ENCODE data around the gene OR2H2.
A peak's percentile ranks its signal among the peaks of the same experiment; 100 is the strongest.

Gene OR2H2

GRCh38 chr6:29584821-29585220 lies at the start of gene OR2H2:
Gene OR2H2 (plus strand): TSS chr6:29585121. CDS start chr6:29587945, 2,824 bp downstream.
- no peak for DNase-seq

GRCh38 chr6:29537714-29538403 lies 47.1 kb upstream of the OR2H2 start:
- no peak for DNase-seq

- DNase-seq: no peak
These were observed 37.3 kb upstream of the OR2H2 start for GRCh38 chr6:29547573-29547972.

- peak; percentile 39 to 86 for DNase-seq
These were observed 32.3 kb upstream of the OR2H2 start for GRCh38 chr6:29552512-29553051.

GRCh38 chr6:29553268-29554057 lies 31.5 kb upstream of the OR2H2 start:
- peak; percentile 47 to 55 for DNase-seq

GRCh38 chr6:29554764-29555163 lies 30.2 kb upstream of the OR2H2 start:
- DNase-seq: peak in 1 of 2 donors; percentile 6

- DNase-seq: no peak
These were observed 27.6 kb upstream of the OR2H2 start for GRCh38 chr6:29557320-29557719.

GRCh38 chr6:29558439-29559079 lies 26.4 kb upstream of the OR2H2 start:
- DNase-seq: no peak

- no peak for DNase-seq
These were observed 25.2 kb upstream of the OR2H2 start, which contains the start of gene UBD for GRCh38 chr6:29559524-29560287. Gene UBD (minus strand): TSS chr6:29559732. CDS start chr6:29559701, 31 bp downstream.

- DNase-seq: no peak
These were observed 23.8 kb upstream of the OR2H2 start for GRCh38 chr6:29561091-29561490.

- no peak for DNase-seq
These were observed 23.2 kb upstream of the OR2H2 start for GRCh38 chr6:29561606-29562181.

- DNase-seq: no peak
These were observed 21.4 kb upstream of the OR2H2 start for GRCh38 chr6:29563435-29563965.

- DNase-seq: no peak
These were observed 20.0 kb upstream of the OR2H2 start for GRCh38 chr6:29564875-29565274.

GRCh38 chr6:29566856-29567255 lies 18.1 kb upstream of the OR2H2 start:
- DNase-seq: no peak

GRCh38 chr6:29567541-29567940 lies 17.4 kb upstream of the OR2H2 start:
- DNase-seq: no peak

GRCh38 chr6:29567991-29568390 lies 16.9 kb upstream of the OR2H2 start:
- no peak for DNase-seq

- no peak for DNase-seq
These were observed 8.9 kb upstream of the OR2H2 start for GRCh38 chr6:29576056-29576455.

- no peak for DNase-seq
These were observed 7.4 kb upstream of the OR2H2 start for GRCh38 chr6:29577544-29577943.

- peak; percentile 39 to 67 for DNase-seq
These were observed 4.6 kb downstream of the OR2H2 start for GRCh38 chr6:29589423-29590048.

GRCh38 chr6:29590218-29590808 lies 5.4 kb downstream of the OR2H2 start:
- no peak for DNase-seq

GRCh38 chr6:29591677-29592076 lies 6.8 kb downstream of the OR2H2 start:
- DNase-seq: no peak

Data from CD4-positive, alpha-beta T cell treated with Interferon alpha-2 for 1 hour (primary cell).